ENCODE results near the gene HCN1. TPM values are rescaled to one million over a fixed set of nuclear protein-coding genes. Genes with fewer than 3 reads are reported as not detected.
A peak's percentile ranks its signal among the peaks of the same experiment; 100 is the strongest.

Gene HCN1
- total RNA-seq, 1 donor from 2014 or later = not detected

DNA sequence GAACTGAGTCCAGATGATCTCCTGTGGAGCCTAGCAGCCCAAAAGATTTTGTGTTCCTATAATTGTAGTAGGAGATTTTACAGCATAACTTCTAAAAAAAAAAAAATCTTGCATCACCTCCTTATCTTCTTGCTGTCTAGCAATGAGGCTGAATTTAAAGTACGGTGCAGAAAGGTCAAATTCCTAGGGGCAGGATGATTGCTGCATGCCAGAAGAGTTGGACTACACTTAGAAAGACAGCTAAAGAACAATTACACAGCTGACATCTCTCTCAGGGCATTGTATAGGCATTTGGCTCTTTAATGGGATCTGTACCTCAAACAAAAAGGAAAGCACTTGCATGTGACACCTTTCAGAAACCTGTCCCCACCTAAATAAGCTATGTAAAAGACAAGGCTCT is 443.2 kb downstream of the HCN1 start:
- Mint-ChIP-seq H3K36me3 (ENCODE audit: low read depth, unreplicated experiment) (peaks cover 2% of the 10 kb centered on the region), H3K27me3 (ENCODE audit: unreplicated experiment) (peaks cover 1% of the 10 kb centered on the region), H3K4me3 (ENCODE audit: unreplicated experiment) (no peak overlapping the region), H3K9me3 (ENCODE audit: unreplicated experiment) (no peaks in the 10 kb centered on the region), H3K4me1 (ENCODE audit: unreplicated experiment) (no peaks in the 10 kb centered on the region), H3K27ac (ENCODE audit: unreplicated experiment) (no peak overlapping the region)
- TF ChIP-seq, protein P1, sequence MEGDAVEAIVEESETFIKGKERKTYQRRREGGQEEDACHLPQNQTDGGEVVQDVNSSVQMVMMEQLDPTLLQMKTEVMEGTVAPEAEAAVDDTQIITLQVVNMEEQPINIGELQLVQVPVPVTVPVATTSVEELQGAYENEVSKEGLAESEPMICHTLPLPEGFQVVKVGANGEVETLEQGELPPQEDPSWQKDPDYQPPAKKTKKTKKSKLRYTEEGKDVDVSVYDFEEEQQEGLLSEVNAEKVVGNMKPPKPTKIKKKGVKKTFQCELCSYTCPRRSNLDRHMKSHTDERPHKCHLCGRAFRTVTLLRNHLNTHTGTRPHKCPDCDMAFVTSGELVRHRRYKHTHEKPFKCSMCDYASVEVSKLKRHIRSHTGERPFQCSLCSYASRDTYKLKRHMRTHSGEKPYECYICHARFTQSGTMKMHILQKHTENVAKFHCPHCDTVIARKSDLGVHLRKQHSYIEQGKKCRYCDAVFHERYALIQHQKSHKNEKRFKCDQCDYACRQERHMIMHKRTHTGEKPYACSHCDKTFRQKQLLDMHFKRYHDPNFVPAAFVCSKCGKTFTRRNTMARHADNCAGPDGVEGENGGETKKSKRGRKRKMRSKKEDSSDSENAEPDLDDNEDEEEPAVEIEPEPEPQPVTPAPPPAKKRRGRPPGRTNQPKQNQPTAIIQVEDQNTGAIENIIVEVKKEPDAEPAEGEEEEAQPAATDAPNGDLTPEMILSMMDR (IDR thresholded peaks at IDR 0.05; ENCODE audit: unreplicated experiment) = no peak
- DNase-seq (ENCODE audit: low spot score) = no peak

DNA sequence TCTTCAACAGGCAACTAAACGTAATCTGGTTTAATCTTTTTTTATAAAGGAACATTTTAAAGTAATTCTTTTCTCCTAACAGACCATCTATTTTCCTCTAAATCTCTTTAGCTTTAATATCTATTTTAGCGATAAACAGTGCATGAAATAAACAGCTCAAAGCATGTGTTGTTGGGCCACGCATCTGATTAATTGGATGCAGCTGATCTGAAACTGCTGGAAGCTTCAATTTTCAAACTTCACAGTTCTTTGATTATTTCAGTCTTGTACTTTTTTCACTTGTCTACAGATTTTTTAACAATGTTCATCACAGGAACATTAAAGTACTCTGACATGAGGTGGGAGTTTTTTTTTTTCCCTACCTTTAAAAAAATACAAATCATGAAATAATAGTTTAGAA is 443.6 kb downstream of the HCN1 start:
- Mint-ChIP-seq H3K9me3 (ENCODE audit: unreplicated experiment) (no peaks in the 10 kb centered on the region), H3K27me3 (ENCODE audit: unreplicated experiment) (peaks cover 1% of the 10 kb centered on the region), H3K4me3 (ENCODE audit: unreplicated experiment) (no peak overlapping the region), H3K4me1 (ENCODE audit: unreplicated experiment) (no peaks in the 10 kb centered on the region), H3K36me3 (ENCODE audit: low read depth, unreplicated experiment) (peaks cover 5% of the 10 kb centered on the region), H3K27ac (ENCODE audit: unreplicated experiment) (no peak overlapping the region)
- TF ChIP-seq, protein P1 (IDR thresholded peaks at IDR 0.05; ENCODE audit: unreplicated experiment) = no peak
- DNase-seq (ENCODE audit: low spot score) = no peak

DNA sequence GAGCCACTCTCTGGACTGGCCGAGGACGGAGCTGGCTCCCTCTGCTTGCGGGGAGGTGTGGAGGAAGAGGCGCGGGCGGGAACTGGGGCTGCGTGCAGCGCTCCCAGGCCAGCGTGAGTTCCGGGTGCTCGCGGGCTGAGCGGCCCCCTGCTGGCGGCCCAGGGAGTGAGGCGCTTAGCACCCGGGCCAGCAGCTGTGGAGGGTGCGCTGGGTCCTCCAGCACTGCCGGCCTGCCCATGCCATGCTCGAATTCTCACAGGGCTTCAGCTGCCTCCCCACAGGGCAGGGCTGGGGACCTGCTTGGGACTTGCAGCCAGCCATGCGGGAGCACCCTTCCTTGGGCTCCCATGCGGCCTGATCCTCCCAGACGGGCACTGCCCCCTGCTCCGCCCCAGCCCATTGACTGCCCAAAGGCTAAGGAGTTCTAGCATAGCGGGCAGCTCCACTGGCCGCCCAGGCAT is 470.6 kb downstream of the HCN1 start:
- Mint-ChIP-seq H3K4me3 (ENCODE audit: unreplicated experiment) (no peak overlapping the region), H3K9me3 (ENCODE audit: unreplicated experiment) (no peaks in the 10 kb centered on the region), H3K4me1 (ENCODE audit: unreplicated experiment) (no peaks in the 10 kb centered on the region), H3K27me3 (ENCODE audit: unreplicated experiment) (peaks cover 4% of the 10 kb centered on the region), H3K36me3 (ENCODE audit: low read depth, unreplicated experiment) (no peaks in the 10 kb centered on the region), H3K27ac (ENCODE audit: unreplicated experiment) (no peak overlapping the region)
- no peak for DNase-seq (ENCODE audit: low spot score)
- TF ChIP-seq, protein P1 (IDR thresholded peaks at IDR 0.05; ENCODE audit: unreplicated experiment) = peak; percentile 29

DNA sequence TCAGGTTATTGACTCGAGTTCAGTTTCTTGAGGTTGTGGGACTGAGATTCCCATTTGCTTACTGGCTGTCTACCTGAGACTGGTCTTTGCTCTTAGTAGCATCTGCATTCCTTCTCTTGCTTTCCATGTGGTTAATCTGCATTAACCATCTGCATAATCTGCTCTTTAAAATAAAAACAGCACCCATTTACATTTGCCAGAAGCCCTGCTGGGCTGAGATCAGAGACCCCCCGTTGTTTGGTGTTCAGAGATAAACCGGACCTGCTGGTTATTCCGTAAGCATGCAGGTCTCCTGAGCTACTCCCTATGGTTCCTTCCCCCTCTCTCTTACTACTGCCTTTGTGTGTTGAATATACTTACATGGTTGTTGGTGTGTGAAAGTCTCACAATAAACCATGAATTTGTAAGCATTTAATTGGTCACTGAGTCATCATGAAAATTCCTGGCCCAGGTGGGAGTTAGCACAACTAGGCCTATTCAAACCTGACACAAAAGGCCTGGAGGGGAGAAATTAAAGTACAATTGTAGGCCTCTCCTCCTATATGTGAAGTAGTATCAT is 490.7 kb downstream of the HCN1 start:
- Mint-ChIP-seq H3K4me1 (ENCODE audit: unreplicated experiment) (no peaks in the 10 kb centered on the region), H3K36me3 (ENCODE audit: low read depth, unreplicated experiment) (no peaks in the 10 kb centered on the region), H3K9me3 (ENCODE audit: unreplicated experiment) (no peaks in the 10 kb centered on the region), H3K27ac (ENCODE audit: unreplicated experiment) (no peak overlapping the region), H3K4me3 (ENCODE audit: unreplicated experiment) (no peak overlapping the region), H3K27me3 (ENCODE audit: unreplicated experiment) (no peaks in the 10 kb centered on the region)
- TF ChIP-seq, protein P1 (IDR thresholded peaks at IDR 0.05; ENCODE audit: unreplicated experiment) = no peak
- DNase-seq (ENCODE audit: low spot score) = no peak

Data from endothelial cell (in vitro differentiated cells).